GM04503 (cell line): ENCODE results near the gene BTN1A1.
"Not testable (repeated sequence)": the region's sequence is repeated elsewhere in the genome, so short reads cannot be mapped to it uniquely, and the experiment has no call there.

ENCODE experiments used
- DNase-seq: peaks from one replicate; pipeline ENCODE4 v3.0.0-alpha.2; 2012; ENCODE audit warnings: low read depth

BTN1A1 gene

DNA sequence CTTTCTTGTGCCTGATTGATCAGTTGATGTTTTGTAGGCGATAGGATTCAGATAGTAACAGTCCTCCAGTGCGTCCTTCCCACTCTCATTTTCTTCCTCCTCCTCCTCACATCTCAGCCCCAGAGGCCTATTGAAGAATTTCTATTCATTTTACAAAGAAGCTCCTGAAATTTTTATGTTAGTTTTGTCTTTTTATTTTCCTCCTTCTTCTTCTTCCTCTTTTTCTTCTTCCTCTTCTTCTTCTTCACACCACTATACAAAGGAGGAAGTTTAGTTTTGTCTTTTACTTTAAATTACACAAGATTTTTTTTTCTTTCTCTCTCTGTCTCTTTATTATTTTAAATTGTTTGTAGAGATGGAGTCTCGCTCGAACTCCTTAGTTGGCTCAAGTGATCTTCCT lies 23.2 kb upstream of the BTN1A1 start:
- DNase-seq, result no peak

DNA sequence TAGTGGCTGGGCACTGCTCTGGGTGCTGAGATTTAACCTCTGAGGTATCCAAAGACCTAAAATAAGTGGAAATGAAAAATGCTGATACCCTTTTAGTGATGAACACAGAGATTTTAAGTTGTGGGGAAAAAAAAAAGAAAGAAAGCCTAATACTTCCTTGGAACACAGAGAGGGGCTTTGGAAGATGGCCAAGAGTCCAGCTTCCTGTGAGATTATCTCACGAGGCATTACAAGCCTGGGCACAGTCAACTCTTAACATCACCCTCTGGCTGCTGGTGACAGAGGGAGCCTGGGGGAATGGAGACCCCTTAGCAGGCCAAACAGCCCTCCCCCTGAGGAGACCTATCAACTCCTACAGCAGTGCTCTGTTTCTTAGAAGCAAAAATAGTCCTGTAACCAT lies 22.7 kb upstream of the BTN1A1 start:
- no peak for DNase-seq

DNA sequence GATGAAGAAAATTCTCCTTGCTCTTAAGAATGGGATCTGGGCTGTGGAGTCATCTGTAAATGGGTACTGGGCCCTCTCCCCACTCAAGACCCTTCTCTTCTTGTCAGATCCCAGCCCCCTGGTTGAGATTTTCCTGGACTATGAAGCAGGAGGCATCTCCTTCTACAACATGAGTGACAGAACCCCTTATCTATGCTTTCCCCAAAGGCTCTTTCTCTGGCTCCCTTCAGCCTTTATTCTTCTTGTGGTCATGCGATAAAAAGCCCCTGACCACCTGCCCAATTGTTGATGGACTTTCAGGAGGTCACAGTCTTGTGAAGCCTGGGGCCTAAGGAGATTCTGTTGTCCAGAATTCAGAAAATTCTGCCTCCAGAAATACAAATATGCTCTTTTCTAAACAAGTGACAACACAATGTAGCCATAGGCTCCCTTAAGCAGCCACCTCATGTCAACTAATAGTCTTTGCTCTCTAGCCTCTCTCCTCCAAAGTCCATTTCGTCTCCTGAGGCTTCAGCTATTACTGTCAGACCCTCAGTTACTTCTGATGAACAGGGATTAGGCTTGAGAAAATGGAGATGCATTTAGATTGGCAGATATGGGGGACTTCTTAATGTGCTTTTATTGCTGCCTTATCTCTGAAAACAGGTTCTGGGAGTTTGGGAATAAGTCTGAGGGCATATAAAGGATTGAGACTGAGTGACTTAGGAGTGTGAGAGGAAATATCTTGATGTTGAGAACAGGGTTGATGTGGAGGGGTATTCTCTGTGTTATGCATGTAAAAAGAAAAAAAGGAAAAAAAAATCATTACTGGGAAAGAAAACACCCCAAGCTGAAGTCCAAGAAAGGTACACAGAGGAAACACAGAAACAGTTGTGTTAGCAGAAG lies 21.8 kb upstream of the BTN1A1 start:
- no peak for DNase-seq

DNA sequence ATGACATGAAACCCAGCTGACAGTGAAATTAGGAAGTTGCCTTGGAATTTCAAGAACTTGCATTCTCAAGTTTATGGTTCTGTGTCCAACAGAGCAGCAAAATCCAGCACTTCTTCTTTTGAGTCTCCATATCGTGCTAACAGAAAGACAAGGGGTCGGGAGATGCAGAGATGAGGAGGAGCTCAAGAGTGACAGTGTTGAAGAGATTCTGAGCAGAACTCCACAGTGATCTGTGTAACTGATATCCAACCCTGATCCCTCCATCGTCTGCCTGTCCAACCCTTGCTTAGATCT lies 21.2 kb upstream of the BTN1A1 start:
- no peak for DNase-seq

DNA sequence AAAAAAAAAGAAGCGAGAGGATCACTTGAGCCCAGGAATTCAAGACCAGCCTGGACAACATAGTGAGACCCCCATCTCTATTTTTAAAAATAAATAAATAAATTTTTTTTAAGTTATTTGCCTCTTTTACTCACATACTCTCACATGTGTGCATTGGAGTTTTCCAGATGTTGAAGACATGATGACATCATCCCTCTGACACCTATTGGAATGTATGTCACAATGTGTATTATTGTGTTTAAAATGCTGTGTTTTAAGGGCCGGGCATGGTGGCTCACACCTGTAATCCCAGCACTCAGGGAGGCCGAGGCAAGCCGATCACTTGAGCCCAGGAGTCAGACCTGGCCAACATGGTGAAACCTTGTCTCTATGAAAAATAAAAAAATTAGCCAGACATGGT lies 17.8 kb upstream of the BTN1A1 start:
- DNase-seq, result no peak

DNA sequence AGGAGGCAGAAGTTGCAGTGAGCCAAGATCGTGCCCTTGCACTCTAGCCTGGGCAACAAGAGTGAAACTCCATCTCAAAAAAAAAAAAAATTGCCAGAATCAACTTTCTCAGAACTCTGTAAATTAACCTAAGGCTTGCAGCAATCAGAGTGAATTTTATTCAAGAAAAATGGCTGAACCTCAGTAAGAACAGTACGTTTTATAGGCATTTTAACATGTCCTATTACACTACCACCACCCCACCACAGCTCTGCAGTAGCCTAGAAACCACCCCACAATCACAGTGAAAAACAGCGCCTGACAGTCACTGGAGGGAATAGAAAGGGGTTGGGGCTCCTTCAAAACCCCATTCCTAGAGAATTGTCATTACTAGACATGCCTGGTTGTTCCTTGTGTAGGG lies 16.4 kb upstream of the BTN1A1 start:
- no peak for DNase-seq

DNA sequence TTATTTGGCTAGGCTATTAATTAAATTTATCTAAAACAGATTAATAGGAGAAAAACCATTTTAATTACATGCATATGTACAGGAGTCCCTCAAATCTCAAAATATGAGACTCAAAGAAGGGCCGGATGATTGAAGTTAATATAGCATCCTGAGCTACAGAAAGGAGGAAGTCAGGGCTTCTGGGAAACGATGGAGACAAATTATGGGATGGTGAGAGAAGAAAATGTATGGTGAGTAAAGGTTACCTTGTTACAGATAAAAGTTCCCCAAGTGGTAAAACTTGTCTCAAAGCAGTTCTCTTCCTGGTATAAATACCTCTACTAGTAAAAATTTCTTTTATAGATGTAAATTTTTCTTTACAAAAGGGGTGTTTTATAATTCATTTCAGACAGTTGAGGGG lies 15.9 kb upstream of the BTN1A1 start:
- DNase-seq, result no peak

DNA sequence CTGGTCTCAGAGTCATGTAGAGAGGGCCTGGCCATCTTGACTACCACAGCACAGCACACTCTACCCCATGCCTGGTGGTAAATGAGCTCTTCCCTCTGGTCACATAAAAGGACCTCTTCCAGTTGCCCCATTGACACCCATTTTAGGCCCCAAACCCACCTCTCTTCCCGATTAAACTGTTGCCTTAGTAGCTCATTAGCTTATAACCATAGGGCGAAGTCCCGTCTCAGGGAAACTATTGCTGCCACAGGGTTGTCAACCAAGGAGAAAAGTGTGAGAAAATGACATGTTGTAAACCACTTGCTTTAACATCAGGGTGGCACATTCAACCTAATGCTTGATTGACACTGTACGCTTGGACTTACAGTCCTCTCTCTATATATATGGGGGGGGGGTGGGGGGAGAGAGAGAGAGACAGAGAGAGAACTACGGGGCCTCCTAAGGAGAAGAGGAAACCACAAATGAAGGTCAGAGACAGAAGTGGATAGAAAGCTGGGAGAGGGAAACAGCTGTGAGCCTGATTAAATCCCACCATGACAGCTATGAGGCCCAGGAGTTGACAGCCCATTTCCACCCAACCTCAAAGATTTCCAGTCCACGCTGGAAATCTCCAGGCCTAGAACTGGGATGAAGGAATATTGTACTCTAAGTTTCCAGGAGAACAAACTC lies 14.9 kb upstream of the BTN1A1 start:
- DNase-seq, result no peak

DNA sequence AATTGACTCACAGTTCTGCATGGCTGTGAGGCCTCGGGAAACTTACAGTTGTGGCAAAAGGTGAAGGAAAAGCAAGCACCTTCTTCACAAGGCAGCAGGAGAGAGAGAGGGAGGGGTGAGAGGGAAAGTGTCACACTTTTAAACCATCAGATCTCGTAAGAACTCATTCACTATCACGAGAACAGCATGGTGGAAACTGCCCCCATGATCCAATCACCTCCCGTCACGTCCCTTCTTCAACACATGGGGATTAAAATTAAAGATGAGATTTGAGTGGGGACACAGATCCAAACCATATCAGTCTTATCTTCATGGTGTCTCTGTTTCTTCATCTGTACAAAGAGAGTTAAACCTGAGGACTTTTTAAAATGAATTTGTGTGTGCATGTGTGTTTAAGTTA lies 13.7 kb upstream of the BTN1A1 start:
- DNase-seq, result no peak

DNA sequence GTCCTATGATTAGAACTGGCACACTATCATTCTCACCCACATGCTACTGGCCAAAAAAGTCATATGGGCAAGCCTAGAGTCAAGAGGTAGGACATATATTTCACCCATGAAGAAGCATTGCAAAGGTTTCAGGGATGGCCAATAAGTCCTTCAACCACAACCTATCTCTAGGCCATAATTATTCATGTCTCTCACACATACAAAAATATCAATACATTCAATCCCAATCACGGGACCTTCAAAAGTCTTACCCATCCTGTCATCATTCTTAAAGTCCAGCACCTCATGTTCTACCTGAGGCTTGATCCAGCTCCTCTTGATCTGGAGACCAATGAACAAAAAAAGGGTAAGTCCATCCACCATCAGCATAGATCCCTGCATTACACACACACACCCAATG lies 12.6 kb upstream of the BTN1A1 start:
- no peak for DNase-seq

DNA sequence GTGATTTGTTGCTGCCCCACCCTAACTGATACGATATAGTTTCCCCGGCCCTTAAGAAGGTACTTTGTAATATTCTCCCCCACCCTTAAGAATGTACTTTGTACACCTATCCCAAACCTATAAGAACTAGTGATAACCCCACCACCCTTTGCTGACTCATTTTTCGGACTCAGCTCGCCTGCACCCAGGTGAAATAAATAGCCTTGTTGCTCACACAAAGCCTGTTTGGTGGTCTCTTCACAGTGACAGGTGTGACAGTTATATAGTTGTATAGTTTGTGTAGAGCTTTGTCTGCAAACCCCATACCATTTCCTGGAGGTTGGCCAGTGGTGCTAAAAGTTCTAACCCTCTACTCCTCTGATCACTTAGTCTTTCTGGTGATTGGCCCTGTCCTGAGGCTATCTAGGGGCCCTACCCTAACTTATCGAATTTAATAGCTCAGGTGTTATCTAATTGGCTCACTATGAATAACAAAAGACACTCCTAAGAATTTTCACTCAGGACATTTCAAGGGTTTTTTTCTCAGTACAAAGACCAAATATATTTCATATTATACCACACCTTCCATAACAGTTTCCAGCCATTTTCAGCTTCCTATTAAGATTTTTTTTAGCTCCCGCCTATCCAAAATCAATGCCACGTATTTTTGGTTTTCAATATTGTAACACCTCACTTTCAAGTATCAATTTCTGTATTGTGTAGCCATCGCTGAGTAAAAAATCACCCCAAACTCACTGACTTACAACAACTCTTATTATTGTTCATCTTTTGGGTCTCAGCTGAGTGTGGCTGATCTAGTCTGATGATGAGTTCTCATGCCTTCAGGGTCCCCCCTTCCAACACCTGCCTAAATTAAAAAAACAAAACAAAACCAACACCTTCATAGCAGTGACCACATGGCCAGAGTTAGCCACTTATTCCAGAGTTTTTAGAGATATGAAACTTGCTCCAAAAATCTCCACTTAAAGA lies 9.8 kb upstream of the BTN1A1 start:
- DNase-seq, result no peak

DNA sequence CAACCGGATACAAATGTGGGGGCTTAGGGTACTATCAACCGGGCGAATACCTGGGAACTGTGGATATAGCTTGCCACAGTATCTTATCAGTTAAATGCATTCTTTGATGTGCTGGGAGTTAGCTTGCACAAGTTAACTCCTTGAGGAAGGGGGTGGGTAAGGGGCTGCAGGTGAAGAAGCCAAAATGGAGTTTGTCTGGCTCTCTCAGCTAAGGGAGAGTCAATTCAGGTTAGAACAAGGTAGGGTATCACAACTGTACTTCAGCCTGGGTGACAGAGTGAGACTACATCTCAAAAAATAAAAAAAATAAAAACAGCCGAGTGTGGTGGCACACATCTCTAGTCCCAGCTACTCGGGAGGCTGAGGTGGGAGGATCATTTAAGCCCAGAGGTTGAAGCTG lies 8.5 kb upstream of the BTN1A1 start:
- DNase-seq, result no peak

DNA sequence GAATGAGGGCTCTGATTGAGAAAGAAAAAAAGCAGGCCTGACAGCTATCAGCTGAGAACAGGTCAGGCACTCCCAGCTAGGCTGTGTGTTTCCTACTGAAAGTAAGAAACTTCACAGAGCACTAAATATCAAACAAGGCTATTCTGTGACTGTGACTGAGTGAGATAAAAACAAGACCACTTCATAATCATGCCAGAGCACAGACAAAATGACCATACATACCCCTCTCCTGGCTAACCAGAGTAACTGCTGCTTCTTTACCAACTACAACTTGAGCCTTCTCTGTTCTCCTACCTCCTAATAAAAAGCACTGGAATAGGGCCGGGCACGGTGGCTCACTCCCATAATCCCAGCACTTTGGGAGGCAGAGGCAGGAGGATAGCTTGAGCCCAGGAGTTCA lies 6.8 kb upstream of the BTN1A1 start:
- DNase-seq, result no peak

DNA sequence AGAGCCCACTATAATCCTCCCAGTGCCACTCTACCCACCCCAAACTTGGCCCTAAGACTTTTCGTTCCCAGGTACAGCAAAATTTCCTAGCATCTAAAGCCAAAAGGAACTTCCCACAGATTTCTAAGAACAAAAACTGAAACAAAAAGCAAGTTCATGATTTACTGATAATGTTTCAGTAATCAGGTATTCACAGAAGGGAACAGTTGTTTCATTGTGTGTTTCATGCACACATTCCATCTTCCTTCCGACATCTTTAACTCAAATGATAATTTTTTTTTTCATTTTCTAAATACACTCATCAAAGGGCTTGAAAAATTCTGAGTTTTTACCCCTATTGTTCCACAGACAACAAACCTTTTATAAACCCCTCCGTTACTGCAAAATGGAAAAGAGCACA lies 6.0 kb upstream of the BTN1A1 start:
- DNase-seq, result no peak

DNA sequence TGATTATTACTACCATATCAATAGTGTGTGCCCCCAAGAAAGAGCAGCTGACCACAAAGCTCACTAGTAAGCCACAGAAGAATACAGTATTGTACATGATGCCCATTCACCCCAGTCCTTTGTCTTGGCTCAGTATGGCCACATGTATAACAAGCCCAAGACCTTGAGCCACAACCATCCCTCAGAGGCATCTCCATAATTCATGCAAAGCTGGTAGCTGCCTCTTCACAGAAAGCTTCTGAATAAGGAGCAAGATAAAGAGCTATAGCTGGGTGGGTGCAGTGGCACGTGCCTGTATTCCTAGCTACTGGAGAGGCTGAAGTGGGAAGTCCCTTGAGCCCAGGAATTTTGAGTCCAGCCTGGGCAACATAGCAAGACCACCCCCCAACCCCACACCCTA lies 4.8 kb upstream of the BTN1A1 start:
- DNase-seq, result no peak

DNA sequence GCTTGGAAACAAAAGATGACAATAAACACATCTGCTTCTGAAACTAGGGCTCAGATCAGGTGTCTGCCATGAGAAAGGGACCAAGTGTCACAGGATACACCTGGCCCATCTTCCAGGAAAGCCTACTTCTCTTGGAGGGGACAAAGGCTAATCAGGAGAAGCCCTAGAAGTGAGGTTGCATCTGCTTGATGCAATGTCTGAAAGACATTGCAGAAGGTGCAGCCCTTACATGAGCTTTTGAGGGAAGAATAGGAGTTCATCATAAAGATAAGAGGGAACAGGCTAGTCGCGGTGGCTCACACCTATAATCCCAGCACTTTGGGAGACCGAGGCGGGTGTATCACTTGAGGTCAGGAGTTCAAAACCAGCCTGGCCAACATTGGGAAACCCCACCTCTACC lies 2.5 kb upstream of the BTN1A1 start:
- no peak for DNase-seq

DNA sequence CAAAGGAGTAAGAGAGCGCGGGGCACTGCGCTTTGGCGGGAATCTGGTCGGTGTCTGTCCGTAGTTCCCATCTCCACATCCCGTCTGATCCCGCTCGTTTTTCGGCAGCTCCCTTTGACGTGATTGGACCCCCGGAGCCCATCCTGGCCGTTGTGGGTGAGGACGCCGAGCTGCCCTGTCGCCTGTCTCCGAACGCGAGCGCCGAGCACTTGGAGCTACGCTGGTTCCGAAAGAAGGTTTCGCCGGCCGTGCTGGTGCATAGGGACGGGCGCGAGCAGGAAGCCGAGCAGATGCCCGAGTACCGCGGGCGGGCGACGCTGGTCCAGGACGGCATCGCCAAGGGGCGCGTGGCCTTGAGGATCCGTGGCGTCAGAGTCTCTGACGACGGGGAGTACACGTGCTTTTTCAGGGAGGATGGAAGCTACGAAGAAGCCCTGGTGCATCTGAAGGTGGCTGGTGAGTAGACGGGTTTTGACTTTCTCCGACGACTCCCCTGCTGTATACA lies 1.4 kb downstream of the BTN1A1 start:
- DNase-seq, result no peak

DNA sequence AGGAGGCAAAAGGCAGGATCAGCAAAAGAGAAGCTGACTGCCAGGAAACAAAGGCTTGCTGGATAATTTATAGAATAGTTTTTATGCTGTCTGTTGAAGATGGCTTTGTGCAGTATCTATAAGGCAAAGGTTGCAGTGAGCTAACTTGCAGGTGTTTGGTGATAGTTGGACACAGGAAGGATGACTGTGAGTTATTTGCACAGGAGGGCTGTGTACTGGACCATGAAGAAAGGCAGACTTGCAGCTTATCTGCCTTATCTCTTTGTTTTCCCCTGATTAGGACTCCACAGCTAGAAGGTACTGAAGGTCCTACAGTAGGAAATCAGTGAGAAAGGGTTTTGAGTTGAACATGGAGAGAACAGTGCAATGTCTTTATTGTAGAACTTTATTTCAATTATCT lies 2.1 kb downstream of the BTN1A1 start:
- DNase-seq, result no peak

DNA sequence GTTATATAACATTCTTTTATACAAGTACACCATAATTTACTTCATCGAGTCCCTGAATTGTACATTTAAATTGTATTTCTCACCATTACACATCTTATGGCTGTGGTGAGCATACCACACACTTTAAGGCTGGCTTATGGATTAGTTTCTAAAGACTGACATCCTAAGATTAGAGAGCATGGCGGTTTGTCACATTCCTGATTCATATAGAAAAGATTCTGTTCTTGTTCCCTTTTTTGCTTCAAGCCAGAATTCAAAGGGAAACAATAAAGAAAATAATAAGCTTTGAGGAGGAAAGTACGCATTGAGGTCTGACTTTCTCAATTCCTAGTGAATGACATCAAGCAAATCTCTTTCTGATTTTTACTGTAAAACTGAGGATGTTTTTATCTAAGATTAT lies 2.5 kb downstream of the BTN1A1 start:
- no peak for DNase-seq

DNA sequence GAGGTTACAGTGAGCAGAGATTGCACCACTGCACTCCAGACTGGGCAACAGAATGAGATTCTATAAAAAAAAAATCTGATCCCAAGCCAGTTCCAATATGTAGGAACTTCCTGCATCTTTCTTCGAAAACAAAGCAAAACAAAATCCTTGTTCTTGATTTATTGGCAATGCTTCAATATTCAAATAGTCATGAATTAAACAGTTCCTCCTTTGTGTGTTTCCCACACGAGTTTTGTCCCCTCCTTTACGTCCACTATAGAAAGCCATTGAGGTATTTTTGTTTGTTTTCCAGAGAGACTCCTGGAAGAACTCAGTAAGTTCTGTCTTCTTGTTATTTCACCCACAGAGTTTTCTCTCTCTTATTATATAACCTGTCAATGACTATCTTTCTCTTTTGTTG lies 7.6 kb downstream of the BTN1A1 start:
- DNase-seq, result no peak

DNA sequence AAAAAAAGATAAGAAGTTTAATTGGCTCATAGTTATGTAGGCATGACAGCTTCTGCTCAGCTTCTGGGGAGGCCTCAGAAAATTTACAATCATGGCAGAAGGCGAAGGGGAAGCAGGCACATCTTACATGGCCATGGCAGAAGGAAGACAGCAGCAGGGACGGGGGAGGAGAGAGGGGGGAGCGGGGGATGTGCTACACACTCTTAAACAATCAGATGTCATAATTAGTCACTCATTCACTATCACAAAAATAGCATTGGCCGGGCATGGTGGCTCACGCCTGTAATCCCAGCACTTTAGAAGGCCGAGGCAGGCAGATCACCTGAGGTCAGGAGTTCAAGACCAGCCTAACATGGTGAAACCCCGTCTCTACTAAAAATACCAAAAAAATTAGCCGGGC lies 10.9 kb downstream of the BTN1A1 start:
- not testable (repeated sequence) for DNase-seq

DNA sequence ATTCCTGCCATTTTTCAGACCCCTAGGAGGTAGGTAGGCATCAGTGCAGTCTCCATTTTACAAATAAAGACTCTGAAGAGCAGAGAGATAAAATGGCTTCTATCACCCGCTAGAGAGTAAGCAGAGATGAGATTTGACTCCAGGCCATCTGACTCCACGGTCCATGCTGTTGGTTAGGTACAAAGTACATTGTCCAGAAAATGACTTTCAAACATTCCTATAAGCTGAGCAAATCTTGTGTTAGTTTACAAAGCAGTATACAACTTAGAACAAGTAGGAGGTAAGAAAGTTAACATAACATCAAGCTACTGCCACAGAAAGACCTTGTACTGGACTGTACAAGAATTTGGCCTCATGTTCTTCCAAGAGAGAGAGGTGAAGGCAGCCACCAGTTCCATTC lies 14.9 kb downstream of the BTN1A1 start:
- no peak for DNase-seq
